GM12878 (cell line): Measurements from ENCODE around the gene PLA2G15. TPM values are rescaled to one million over a fixed set of nuclear protein-coding genes. Genes with fewer than 3 reads are reported as not detected.

Experiments used
- ATF7 ChIP-seq: fragments of 450-650 bp; IDR thresholded peaks from 2 replicates; pipeline ENCODE4 v1.6.1; 2016; ENCODE audit warnings: low read depth, mild to moderate bottlenecking
- CBFB ChIP-seq: IDR thresholded peaks from 2 replicates; pipeline ENCODE4 v1.6.1; 2016; ENCODE audit warnings: antibody characterized with exemption, low read depth
- CREM ChIP-seq: IDR thresholded peaks from 2 replicates; pipeline ENCODE4 v1.6.1; 2014; ENCODE audit warnings: antibody characterized with exemption, low read depth
- EED ChIP-seq: sonication (generic); IDR thresholded peaks from 2 replicates; pipeline ENCODE4 v1.6.1; 2016; ENCODE audit warnings: antibody characterized with exemption, low read depth
- EP300 ChIP-seq, 2 experiments: fragments of 150-350 bp in 1 of 2; IDR thresholded peaks; 2 replicates each; pipeline ENCODE4 v1.6.1; 2011 to 2012; ENCODE audit warnings: low read depth in 2 of 2, low read length in 2 of 2, borderline replicate concordance in 1 of 2, improper control_type of control experiment in 1 of 2, inconsistent platforms in 1 of 2; ENCODE audit not compliant: control insufficient read depth in 1 of 2
- IKZF2 ChIP-seq, 2 experiments: fragments of 450-650 bp; IDR thresholded peaks; 2 replicates each; pipeline ENCODE4 v1.6.1; 2017; ENCODE audit warnings: mild to moderate bottlenecking in 2 of 2, moderate library complexity in 2 of 2
- KAT2A ChIP-seq: conservative IDR thresholded peaks from 2 replicates; pipeline ENCODE4 v1.6.1; 2011; ENCODE audit warnings: low read depth, low read length; ENCODE audit not compliant: control insufficient read depth
- MEF2B ChIP-seq: fragments of 450-650 bp; IDR thresholded peaks from 2 replicates; pipeline ENCODE4 v1.6.1; 2018; ENCODE audit warnings: mild to moderate bottlenecking, moderate library complexity; ENCODE audit not compliant: partially characterized antibody, poor library complexity, severe bottlenecking
- NBN ChIP-seq: fragments of 450-650 bp; IDR thresholded peaks from 2 replicates; pipeline ENCODE4 v1.6.1; 2016
- PAX5 ChIP-seq: IDR thresholded peaks from 2 replicates; pipeline ENCODE4 v1.6.1; 2011; ENCODE audit warnings: low read depth, low read length, borderline replicate concordance
- PKNOX1 ChIP-seq: fragments of 450-650 bp; IDR thresholded peaks from 2 replicates; pipeline ENCODE4 v1.6.1; 2016; ENCODE audit warnings: mild to moderate bottlenecking
- PML ChIP-seq: IDR thresholded peaks from 2 replicates; pipeline ENCODE4 v1.6.1; 2012; ENCODE audit warnings: low read length, inconsistent platforms
- RBBP5 ChIP-seq: fragments of 200-600 bp; sonication (generic); conservative IDR thresholded peaks from 2 replicates; pipeline ENCODE4 v1.6.1; 2016
- RFX5 ChIP-seq: IDR thresholded peaks from 2 replicates; pipeline ENCODE4 v1.6.1; 2011; ENCODE audit warnings: low read depth, low read length, improper control_type of control experiment
- SP1 ChIP-seq: IDR thresholded peaks from one replicate; pipeline ENCODE4 v1.6.1; 2011; ENCODE audit warnings: low read depth, low read length
- SPI1 ChIP-seq: IDR thresholded peaks from 2 replicates; pipeline ENCODE4 v1.6.1; 2011; ENCODE audit warnings: low read depth, mild to moderate bottlenecking, low read length, moderate library complexity, borderline replicate concordance; ENCODE audit not compliant: insufficient read depth
- SRF ChIP-seq, 2 experiments: IDR thresholded peaks; 2 replicates each; pipeline ENCODE4 v1.6.1; 2011; ENCODE audit warnings: low read depth in 2 of 2, low read length in 2 of 2, mild to moderate bottlenecking in 1 of 2, moderate library complexity in 1 of 2
- STAT1 ChIP-seq: fragments of 450-650 bp; conservative IDR thresholded peaks from 2 replicates; pipeline ENCODE4 v1.6.1; 2014; ENCODE audit warnings: antibody characterized with exemption, mild to moderate bottlenecking
- WRNIP1 ChIP-seq: IDR thresholded peaks from 2 replicates; pipeline ENCODE4 v1.6.1; 2011; ENCODE audit warnings: low read depth, low read length, improper control_type of control experiment, borderline replicate concordance
- ZNF384 ChIP-seq: IDR thresholded peaks from 2 replicates; pipeline ENCODE4 v1.6.1; 2012; ENCODE audit warnings: low read depth, mild to moderate bottlenecking, low read length, improper control_type of control experiment, borderline replicate concordance
- polyA plus RNA-seq, 11 experiments: library from polyadenylated mRNA; depleted of rRNA in 4 of 11; unstranded in 6 of 11; stranded (reverse) in 5 of 11; fragments of >200 nt; fragmentation: Nextera tagmentation in 4 of 11; fragmentation: Illumina TruSeq in 1 of 11; extraction: Ambion mirVana in 4 of 11; extraction: Trizol in 1 of 11; gene quantifications; 1 replicate in 1 of 11; 2 replicates in 10 of 11; pipeline versions ENCODE4 v1.2.1 to v1.2.3, GENCODE V29; 2011 to 2016; ENCODE audit warnings: inconsistent platforms in 2 of 11, missing spikeins in 2 of 11, low read depth in 1 of 11
- total RNA-seq, 4 experiments: library from RNA; depleted of rRNA in 3 of 4; stranded (reverse); fragments of >200 nt in 3 of 4; fragmentation: Illumina TruSeq in 1 of 4; extraction: Trizol in 1 of 4; gene quantifications; 2 replicates each; pipeline versions ENCODE4 v1.2.1 to v1.2.3, GENCODE V29; 2013 to 2021
- TF ChIP-seq, protein P1 (sequence below): fragments of 450-650 bp; IDR thresholded peaks from 2 replicates; pipeline ENCODE4 v1.6.1; 2014; ENCODE audit warnings: mild to moderate bottlenecking
- TF ChIP-seq, protein P2 (sequence below): IDR thresholded peaks from 2 replicates; pipeline ENCODE4 v1.6.1; 2012; ENCODE audit warnings: low read depth, low read length, improper control_type of control experiment
- TF ChIP-seq, protein P3 (sequence below): IDR thresholded peaks from 2 replicates; pipeline ENCODE4 v1.6.1; 2012; ENCODE audit warnings: improper control_type of control experiment, low read depth, low read length; ENCODE audit not compliant: insufficient replicate concordance

Gene PLA2G15
- total and polyA plus RNA-seq, 10 of the 15 experiments (the other 5 are each of a cell fraction or from before 2014, with no cell fraction given): 0.31 to 9.4 (median 6.8) TPM

- TF ChIP-seq STAT1 (no peak), PAX5 (no peak), RBBP5 (no peak), SPI1 (no peak; the same call in 1 of the 2 replicates), IKZF2 (IDR thresholded peaks at IDR 0.05) (peak in 1 of 2 experiments; percentile 9; a peak in 1 of 4 replicates), ATF7 (no peak), KAT2A (no peak), EED (peak; percentile 21; the same call in 1 of the 2 replicates), ZNF384 (no peak), SP1 (no peak), EP300 (IDR thresholded peaks at IDR 0.05; ENCODE audit: borderline replicate concordance in 1 of 2, control insufficient read depth in 1 of 2, low read depth in 2 of 2, low read length in 2 of 2) (no peak), CBFB (0 out of 2 replicates have a peak, but pooled peaks have one; percentile 19), PKNOX1 (no peak), RFX5 (no peak), WRNIP1 (no peak), PML (no peak), SRF (IDR thresholded peaks at IDR 0.05; ENCODE audit: low read depth in 2 of 2, low read length in 2 of 2) (no peak), CREM (no peak), MEF2B (peak; percentile 50), NBN (no peak)
- TF ChIP-seq, protein P1, sequence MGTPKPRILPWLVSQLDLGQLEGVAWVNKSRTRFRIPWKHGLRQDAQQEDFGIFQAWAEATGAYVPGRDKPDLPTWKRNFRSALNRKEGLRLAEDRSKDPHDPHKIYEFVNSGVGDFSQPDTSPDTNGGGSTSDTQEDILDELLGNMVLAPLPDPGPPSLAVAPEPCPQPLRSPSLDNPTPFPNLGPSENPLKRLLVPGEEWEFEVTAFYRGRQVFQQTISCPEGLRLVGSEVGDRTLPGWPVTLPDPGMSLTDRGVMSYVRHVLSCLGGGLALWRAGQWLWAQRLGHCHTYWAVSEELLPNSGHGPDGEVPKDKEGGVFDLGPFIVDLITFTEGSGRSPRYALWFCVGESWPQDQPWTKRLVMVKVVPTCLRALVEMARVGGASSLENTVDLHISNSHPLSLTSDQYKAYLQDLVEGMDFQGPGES: no peak
- TF ChIP-seq, protein P2, sequence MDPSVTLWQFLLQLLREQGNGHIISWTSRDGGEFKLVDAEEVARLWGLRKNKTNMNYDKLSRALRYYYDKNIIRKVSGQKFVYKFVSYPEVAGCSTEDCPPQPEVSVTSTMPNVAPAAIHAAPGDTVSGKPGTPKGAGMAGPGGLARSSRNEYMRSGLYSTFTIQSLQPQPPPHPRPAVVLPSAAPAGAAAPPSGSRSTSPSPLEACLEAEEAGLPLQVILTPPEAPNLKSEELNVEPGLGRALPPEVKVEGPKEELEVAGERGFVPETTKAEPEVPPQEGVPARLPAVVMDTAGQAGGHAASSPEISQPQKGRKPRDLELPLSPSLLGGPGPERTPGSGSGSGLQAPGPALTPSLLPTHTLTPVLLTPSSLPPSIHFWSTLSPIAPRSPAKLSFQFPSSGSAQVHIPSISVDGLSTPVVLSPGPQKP: no peak
- TF ChIP-seq, protein P3, sequence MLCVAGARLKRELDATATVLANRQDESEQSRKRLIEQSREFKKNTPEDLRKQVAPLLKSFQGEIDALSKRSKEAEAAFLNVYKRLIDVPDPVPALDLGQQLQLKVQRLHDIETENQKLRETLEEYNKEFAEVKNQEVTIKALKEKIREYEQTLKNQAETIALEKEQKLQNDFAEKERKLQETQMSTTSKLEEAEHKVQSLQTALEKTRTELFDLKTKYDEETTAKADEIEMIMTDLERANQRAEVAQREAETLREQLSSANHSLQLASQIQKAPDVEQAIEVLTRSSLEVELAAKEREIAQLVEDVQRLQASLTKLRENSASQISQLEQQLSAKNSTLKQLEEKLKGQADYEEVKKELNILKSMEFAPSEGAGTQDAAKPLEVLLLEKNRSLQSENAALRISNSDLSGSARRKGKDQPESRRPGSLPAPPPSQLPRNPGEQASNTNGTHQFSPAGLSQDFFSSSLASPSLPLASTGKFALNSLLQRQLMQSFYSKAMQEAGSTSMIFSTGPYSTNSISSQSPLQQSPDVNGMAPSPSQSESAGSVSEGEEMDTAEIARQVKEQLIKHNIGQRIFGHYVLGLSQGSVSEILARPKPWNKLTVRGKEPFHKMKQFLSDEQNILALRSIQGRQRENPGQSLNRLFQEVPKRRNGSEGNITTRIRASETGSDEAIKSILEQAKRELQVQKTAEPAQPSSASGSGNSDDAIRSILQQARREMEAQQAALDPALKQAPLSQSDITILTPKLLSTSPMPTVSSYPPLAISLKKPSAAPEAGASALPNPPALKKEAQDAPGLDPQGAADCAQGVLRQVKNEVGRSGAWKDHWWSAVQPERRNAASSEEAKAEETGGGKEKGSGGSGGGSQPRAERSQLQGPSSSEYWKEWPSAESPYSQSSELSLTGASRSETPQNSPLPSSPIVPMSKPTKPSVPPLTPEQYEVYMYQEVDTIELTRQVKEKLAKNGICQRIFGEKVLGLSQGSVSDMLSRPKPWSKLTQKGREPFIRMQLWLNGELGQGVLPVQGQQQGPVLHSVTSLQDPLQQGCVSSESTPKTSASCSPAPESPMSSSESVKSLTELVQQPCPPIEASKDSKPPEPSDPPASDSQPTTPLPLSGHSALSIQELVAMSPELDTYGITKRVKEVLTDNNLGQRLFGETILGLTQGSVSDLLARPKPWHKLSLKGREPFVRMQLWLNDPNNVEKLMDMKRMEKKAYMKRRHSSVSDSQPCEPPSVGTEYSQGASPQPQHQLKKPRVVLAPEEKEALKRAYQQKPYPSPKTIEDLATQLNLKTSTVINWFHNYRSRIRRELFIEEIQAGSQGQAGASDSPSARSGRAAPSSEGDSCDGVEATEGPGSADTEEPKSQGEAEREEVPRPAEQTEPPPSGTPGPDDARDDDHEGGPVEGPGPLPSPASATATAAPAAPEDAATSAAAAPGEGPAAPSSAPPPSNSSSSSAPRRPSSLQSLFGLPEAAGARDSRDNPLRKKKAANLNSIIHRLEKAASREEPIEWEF: no peak
These were observed 38.8 kb downstream of the PLA2G15 start (continued) for GRCh38 chr16:68283801-68284598.
